ENCODE results near the gene CNTNAP4. TPM values are rescaled to one million over a fixed set of nuclear protein-coding genes. Genes with fewer than 3 reads are reported as not detected.

The CNTNAP4 gene
- total RNA-seq, result not detected in 2 replicates

GRCh38 chr16:76276745-76277438 lies at the start of gene CNTNAP4:
Gene CNTNAP4, plus strand, starts transcription at chr16:76277401. Its CDS starts 262 bp downstream, at chr16:76277663.

Measured in regular cardiac myocyte (primary cell).